HG03095 (cell line): Measurements from ENCODE around the gene C1QC.

ENCODE experiments used
- ATAC-seq: cut with Tn5 transposase; IDR thresholded peaks from one replicate; pipeline ENCODE4 v1.9.1; 2021; ENCODE audit warnings: moderate library complexity; ENCODE audit not compliant: unreplicated experiment

C1QC gene

DNA sequence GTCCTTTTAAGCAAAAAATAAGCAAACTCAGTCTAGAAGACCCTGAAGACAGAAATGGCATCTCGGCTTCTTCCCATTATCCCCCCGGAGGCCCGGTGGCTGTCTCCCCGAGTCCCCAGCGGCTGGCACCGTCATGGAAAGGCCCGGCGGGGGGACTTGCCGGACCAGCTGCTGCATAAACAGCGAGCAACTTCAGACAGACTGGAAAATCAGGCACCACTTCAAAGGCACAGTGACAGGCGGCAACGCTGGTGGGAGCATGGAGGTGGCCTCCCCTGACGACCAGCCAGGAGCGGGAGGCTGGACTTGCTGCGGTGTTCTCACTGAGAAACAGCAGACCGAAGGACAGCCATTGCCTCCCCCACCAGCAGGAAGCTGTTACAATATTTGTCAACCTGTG lies 25.4 kb upstream of the C1QC start:
- no peak for ATAC-seq

DNA sequence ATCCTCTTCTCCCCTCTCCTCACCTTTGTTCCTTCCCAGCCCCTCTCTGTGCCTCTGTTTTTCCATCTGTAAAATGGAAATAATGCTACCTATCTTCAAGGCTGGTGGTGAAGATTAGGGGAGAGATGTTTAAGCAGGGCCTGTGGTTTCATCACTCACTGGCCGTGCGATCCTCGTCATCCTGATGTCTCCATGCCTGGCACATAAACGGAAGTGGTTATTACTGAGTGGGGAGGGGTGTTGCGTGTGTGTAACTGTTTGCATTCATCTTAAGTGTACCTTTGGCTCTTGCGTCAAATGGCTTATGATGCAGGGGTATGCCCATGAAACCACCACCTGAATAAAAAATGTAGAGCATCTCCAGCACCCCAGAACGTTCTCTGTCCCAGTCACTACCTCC lies 24.2 kb upstream of the C1QC start:
- ATAC-seq = no peak

DNA sequence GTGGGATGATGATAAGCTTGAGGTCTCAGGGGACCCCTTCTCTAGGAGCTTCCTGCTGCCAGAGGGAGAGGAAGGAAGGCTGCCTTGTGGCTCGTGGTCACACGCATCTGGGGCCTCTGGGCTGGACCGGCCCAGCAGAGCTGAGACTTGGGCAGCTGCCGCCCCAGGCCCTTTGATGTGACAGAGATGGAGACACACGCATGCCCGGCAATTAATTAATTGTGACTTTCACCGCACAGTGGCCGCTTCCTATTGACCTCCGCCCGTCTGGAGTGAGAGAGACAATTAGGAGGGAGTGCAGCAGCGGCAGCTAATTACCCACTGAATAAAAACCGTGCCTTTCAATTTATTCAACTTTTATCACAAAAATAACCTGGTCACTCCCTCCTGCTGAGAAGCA lies 23.6 kb upstream of the C1QC start:
- ATAC-seq = no peak

DNA sequence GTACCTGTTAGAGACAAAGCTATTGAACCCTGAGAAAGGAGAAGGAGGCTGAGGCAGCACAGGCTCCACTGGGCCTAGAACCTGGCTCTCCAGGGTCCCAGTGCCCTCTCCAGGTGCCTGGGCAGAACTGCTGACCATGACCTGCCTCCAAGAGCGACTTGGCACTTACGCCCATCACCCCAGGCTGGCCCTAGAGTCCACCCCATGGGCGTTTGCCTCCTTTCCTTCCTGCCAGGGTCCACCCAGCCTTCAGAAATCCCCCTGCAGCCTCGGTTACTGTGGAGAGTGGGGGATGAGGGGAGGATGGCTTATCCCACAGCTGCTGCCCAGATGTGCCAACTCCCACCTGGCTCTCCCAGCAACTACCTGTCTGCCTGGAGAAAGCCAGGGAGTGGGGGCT lies 21.7 kb upstream of the C1QC start:
- no peak for ATAC-seq

DNA sequence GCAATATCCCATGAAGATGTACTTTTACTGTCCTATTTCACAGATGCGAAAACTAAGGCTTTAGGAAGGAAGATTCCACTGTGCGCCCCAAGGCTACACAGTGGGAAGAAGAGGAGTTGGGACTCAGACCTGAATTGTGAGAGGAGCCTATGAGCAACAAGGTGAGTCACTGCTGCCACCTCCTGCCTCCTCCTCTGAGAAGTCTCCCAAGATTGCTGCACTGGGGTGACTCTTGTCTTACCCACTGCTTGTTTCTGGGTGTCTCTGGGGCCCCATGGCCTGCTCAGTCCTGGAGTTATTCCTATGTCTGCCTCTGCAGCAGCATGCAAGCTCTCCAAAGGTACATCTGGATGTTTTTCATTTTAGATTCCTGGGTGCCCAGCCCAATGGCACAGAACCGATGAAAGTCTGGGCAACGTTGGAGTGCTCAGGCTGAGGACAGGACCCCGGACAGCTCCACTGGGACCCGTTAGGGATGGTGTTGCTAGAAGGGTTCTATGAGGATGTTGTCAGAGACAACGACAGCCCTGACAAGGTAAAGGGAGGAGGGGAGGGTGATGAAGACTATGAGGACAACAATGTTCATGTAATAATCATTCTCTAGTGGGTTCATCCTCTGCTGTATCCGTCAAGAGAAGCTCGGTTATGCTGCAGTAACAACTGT lies 18.0 kb upstream of the C1QC start:
- ATAC-seq = no peak

DNA sequence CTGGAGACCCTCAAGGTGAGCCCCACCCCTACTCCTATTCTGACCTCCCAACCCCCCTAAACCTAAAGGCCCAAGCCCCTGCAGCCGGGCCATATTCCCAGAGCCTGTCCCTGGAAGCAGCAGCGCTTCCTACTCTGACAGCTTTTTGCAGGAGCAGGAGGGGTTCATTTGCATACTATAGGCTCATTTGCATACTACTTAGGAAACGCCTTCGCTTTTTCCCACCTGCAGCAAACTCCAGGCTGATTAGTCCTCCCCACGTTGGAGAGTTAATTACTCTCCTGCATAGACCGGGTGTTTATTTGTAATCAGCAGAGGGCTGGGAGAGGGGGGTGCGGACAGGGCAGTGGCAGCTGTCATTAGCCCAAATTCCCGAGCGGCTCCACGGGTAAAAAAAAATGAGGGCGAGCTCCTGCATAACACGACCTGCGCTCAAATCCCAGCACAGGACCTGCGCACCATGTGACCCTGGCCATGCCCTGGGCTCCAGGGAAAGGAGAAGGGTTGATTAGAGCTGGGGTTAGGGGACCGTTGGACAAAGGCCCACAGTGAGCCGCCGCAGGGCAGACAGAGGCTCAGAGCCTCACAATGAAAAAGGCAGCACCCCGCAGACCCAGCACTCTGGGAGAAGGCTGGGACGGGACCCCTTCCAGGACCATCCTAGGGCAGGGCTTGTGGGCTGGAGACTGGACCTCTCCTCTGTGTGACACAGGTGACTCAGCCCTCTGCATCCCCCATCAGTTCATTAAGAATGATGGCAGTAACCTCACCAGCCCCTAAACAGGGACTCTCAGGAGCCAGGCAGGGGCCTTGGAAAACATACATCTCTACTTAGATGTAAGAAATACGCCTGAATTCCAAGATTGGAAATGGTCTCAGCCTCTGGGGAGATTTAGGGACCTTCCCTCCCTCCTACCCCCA lies 16.9 kb upstream of the C1QC start:
- no peak for ATAC-seq

DNA sequence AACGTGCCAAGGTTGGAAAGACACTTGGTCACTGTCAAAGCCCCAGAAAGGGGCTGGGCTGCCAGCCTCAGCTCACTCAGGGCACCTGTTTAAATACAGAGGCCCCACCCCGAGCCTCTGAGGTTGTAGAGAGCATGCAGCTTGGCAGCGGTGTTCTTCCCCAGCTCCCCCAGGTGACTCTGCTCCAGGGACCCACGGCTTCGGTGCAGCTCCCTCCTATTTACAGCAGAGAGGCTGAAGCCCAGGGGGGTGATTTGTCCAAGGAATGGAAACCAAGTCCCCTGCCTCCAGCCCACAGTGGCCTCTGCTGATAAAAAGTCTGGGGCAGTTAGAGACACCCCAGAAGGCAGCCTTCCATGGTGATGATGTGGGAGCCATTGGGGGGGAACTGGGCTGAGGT lies 16.1 kb upstream of the C1QC start:
- no peak for ATAC-seq

DNA sequence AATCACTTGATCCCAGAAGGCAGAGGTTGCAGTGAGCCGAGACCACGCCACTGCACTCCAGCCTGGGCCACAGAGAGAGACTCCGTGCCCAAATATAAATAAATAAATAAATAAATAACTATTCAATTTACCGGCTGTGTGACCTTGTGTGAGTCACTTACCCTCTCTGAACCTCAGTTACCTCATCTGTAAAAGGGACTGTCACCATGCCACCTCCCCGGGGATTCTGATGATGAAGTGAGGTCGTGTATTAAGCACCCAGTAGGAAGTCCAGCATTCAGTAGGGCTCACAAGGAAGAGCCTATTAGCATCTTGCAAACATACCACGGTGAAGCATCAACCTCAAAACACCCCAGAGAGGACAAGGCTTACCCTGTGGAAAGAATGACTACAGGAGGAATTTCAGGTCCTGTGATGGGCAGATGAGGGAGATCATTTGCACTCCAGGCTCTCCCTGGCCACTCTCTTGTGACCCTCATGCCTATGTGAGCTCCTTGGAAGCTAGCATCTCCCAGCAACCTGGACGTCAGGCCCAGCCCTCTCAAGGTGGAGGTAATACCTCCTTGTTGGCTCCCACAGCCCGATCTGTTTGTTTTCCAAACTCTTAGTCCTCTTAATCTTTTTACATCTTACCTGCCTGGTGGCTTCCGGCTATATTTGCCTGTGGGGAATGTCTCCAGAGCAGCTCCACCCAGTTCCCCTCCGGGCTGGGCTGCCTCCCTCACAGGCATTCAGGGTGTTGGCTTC lies 14.6 kb upstream of the C1QC start:
- no peak for ATAC-seq

DNA sequence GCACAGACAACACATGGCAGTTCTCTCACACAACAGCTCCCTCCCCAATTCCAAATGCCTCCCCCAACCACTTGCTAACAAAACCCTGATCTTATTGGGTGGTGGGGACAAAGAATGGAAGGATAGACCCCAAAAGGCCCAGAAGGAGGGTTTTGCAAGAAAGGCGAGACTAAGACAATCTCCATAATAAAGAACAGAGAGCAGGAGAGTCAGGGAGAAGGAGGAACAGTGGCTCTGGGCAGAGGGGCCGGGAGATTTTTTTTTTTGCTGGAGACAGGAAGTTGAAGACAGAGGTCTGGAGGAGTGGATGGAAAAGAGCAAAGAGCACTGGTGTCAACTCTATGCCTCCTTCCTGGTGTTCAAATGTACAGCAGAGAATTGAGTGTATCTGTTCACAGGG lies 13.5 kb upstream of the C1QC start:
- ATAC-seq = no peak

DNA sequence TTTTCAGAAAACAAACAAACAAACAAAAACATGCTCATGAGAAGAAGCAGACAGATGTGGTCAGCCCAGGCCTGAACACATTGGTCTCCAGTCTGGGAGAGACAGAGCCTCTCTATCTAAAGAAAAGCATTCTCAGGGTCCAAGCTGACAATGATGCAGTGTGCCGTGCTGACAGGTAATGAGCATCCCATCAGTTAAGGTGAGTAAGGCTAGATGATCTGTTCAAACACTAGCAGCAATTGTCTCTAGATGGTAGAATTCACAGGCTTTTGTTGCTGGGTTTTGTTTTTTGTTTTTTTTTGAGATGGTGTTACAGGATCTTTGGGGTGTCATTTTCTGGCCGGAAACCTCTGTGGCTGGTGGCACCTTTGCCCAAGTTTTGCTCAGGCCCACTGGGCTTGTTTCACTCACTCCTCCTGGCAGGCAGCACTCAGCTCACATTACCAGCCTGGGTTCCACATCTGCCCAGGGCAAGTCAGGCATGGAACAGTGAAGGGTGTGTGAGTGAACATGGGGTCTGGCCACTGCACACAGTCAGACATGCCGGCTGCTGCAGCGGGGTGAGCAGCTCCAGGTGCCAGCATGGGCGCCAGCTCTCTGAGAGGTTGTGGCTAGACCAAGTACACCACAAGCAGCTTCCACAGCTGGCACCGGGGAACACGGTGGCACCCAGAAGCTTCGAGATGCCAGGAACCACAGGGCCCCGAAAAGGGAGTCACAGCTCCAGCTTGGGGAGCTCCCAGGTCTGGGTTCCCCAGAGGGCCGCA lies 9.6 kb upstream of the C1QC start:
- no peak for ATAC-seq

DNA sequence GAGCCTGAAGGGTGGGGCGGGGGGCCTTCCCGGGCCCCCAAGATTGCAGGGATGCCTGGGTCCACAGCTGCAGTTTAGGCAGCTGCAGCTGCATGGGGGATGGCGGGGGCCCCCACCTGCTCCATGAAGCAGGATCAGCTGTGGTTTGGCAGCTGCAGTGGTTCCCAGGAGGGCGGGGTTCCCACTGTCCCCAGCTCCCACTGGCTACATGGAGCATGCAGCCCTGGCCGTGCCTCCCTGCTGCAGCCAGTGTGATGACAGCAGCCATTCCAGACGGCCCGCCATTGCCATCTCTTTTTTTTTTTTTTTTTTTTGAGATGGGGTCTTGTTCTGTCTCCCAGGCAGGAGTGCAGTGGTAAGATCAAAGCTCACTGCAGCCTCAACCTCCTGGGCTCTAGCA lies 8.0 kb upstream of the C1QC start:
- ATAC-seq = no peak

DNA sequence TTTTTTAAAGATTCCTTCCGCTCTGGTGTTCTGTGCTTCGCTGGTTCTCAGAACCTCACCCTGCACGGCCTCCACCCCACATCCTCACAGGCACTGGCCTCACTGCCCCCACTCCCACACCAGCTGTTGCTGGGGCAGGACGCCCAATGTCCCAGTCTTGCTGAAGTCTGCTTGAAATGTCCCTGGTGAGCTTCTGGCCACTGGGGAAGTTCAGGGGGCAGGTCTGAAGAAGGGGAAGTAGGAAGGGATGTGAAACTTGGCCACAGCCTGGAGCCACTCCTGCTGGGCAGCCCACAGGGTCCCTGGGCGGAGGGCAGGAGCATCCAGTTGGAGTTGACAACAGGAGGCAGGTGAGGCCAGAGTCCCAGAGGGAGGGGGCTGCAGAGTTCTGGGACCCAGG lies 7.1 kb upstream of the C1QC start, which contains the start of gene C1QA:
Gene C1QA, plus strand, starts transcription at position 276 of the 400 bp plus-strand sequence. CDS start 989 bp downstream, outside the sequence.
- ATAC-seq = no peak

DNA sequence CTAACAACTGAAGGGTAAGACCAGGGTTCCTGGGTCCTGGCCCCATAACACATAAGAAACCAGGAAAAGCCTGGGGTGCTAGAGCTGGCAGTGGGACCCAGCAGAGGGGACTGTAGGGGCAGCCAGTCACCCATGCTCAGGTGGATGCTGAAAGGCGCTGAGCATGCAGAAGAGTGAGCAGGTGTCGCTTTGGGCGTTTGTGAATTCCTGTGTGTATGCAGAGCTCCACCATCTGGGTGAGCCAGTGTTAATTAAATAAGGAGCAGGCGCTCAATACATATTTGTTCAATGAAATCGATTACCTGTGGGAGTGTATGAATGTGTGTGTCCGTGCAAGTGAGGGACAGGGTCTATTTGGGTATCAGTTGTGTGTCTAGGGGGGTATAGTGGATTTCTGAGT lies 6.5 kb upstream of the C1QC start:
- no peak for ATAC-seq

DNA sequence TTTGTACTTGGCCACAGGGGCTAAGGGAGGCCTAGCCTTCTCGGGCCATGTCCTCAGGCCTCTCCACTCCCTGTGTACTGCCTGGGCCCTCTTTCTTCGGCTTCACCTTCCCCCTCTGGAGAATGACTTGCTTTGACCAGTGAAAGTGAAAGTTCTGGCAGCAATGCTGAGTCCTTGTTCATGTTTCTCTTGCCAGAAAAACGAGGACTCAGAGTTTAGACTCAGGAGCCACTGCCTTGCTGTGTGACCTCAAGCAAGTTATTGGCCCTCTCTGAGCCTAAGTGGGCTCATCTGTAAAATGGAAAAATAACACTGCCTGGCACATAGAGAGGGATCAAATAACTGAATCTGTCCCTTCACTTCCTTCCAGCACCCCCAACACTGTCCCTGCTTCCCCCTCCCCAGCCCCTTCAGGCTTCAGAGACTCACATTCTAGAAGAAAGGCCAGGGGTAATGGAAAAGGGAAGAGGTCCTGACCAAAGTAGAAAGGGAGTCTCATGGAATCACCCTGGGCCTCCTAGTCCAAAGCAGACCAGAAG lies 5.5 kb upstream of the C1QC start:
- no peak for ATAC-seq

DNA sequence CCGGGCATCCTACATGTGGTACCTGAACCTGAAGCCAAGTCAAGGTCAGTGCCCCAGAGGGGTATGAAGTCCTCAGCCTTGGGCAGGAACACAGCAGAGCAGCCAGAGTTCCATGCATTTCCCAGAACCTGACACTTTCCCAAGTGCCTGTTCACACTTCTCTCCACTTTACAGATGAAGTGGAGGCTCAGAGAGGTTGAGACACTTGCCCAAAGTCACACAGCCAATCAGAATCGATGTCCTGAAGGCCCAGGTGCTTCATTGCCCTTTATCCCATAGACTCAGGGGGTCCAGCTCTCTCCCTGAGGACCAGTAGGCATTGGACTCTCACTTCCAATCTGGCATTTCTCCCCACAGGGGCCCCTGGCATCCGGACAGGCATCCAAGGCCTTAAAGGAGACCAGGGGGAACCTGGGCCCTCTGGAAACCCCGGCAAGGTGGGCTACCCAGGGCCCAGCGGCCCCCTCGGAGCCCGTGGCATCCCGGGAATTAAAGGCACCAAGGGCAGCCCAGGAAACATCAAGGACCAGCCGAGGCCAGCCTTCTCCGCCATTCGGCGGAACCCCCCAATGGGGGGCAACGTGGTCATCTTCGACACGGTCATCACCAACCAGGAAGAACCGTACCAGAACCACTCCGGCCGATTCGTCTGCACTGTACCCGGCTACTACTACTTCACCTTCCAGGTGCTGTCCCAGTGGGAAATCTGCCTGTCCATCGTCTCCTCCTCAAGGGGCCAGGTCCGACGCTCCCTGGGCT lies 4.8 kb upstream of the C1QC start:
- ATAC-seq = no peak

DNA sequence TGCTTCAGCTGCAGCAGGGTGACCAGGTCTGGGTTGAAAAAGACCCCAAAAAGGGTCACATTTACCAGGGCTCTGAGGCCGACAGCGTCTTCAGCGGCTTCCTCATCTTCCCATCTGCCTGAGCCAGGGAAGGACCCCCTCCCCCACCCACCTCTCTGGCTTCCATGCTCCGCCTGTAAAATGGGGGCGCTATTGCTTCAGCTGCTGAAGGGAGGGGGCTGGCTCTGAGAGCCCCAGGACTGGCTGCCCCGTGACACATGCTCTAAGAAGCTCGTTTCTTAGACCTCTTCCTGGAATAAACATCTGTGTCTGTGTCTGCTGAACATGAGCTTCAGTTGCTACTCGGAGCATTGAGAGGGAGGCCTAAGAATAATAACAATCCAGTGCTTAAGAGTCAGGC lies 4.1 kb upstream of the C1QC start:
- ATAC-seq = no peak

DNA sequence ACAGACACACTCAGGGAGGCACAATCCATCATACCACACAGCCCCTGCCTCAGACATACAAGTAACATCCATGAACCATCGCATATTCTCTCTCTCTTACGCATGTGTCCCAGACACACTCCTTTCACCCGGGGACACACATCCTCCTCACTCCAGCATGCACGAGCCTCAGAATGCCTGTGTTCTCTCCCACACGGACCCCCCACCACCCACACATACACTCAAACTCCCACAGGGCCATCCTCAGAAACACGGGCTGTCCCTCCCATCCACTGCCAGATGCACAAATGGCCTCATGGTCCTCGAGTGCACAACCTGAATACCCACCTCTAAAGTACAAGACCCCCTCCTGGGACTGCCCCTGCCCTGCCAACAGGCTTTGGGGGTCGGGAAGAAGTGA lies 2.2 kb upstream of the C1QC start:
- ATAC-seq = no peak

DNA sequence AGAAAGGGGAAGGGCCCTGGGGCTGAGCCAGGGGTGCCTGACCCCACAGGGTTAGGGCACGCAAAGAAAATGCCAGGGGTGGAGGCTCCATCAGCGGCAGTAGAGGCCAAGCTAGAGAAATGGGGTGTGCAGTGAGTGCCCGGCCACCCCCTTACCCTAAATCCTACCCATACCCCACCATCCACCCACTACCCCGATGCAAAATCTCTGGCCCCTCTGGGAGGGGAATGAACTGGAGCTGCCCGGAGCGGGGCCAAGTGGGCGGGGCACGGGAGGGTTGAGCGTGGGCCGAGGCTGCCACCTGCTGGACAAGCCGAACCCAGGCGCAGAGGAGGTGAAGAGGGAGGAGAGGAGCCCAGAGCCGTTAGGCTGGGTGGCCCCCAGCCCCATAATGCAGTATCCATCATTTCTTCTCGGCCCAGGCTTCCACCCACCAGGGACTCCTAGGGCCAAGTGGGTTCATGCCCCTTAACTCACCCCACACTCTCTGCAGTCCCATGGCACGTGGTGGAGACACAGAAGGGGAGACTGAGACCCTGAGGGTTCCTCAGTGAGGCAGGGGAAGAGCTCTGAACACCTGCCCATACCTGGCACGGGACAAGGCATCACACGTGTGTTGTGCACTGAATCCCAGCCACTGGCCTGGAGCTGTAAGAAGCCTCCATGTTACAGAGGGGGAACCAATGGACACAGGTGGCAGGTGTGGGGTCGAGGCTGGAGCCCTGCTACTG lies 1.4 kb upstream of the C1QC start:
- ATAC-seq = no peak

DNA sequence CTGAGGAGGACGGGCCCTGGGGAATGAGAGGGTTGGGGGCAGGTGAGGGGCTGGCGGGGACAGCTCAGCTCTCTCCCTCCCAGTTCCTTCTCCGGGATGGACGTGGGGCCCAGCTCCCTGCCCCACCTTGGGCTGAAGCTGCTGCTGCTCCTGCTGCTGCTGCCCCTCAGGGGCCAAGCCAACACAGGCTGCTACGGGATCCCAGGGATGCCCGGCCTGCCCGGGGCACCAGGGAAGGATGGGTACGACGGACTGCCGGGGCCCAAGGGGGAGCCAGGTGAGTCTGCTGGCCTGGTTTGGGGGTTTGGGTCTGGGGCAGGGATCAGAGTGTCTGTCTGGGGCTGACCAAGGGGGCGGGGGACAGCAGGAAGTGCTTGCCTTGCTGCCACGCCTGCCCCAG lies 495 bp downstream of the C1QC start:
- no peak for ATAC-seq
